Stimulated activated CD8-positive, alpha-beta memory T cell treated with anti-CD3 and anti-CD28 coated beads, Interleukin-12 subunit alpha, Interleukin-12 subunit beta, amount 100 ng/mL, for 24 hours (primary cell): ENCODE data around the gene GLUL.
"Not testable (repeated sequence)": the region's sequence is repeated elsewhere in the genome, so short reads cannot be mapped to it uniquely, and the experiment has no call there.

ENCODE experiments used
- DNase-seq: peaks from one replicate; pipeline ENCODE4 v3.0.0-alpha.2; 2020; ENCODE audit errors: extremely low read depth

The GLUL gene

DNA sequence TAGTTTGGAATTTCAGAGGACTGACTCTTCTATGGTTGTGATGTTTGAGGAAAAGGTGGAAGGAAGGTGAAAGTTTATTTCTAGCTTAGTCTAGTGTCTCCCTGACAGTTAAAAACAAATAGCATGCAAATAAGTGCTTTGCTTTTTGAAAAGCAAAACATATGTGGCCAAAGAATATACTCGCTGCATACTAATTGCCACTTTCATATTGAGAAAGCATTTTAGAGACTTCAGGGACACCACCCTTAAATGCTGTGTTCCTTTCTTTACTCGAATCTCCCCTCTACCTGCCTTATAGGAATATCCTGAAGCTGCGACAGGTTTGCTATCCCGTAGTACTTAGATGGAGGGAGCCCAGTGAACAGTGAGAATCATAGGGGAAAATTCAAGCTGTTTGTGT lies 23.2 kb downstream of the GLUL start:
- DNase-seq, result no peak

DNA sequence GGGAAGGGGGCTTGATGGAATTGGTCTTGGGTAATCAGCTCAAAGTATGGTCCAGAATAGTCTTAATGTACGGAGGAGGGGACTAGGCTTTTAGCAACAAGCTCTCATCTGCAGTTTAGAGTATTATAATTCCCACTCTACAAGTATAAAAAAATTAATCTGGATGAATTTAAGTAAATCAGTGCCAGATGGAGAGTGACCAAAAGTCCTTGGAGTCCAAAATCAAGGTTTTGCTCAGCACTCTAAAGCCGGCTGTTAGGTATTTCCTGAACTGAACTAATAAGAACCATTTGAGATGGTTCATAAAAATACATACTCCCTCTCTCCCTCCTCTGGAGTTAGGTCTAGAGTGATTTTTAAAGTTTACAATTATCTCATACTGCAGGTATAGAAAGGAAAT lies 23.7 kb downstream of the GLUL start:
- no peak for DNase-seq

DNA sequence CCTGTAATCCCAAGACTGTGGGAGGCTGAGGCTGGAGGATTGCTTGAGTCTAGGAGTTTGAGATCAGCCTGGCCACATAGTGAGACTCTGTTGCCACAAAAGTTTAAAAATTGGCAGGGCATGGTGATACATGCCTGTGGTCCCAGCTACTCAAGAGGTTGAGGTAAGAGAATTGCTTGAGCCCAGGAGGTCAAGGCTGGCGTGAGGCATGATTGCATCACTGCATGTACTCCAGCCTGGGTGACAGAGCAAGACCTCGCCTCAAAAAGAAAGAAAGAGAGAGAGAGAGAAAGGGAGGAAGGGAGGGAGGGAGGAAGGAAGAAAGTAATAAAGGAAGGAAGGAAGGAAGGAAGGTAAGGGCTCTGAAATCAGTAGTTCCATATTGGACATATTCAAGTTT lies 25.0 kb downstream of the GLUL start:
- no peak for DNase-seq

DNA sequence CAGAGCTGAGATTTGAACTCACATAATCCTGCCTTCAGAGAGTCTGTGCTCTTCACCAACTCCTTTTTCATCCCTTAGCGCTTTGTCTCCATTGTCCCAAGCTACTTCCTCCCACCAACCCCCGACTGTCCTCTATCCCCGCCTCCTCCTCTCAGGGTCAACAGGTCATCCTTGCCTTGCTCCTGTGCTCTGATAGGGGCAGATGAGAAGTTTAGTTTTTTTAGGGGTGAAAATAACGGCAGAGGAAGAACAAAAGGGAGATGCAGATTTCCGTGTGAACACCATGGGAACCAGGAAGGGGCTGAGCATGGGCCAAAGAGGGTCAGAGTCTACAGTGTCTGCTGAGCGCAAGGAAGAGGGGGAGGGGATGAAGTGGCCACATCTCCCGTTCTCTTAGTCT lies 31.9 kb downstream of the GLUL start:
- no peak for DNase-seq

DNA sequence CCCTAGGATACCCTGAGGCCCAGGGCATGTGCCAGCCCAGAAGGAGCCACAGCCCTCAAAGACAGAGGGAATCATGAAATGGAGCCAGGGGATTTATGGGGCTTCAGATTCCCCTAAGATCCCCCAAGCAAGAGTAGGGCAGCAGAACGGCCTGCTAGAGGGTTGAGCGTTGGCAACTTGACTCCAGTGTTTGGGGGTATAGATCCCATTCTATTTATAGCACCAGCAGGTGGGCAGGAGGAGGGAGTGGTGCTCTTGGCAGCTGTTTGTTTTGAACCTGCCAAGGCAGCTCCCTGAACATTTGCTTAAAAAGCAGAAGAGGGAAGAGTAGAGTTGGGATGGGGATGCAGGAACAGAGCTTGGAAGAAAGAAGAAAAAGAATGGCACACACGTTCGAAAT lies 33.7 kb downstream of the GLUL start:
- DNase-seq, result no peak

DNA sequence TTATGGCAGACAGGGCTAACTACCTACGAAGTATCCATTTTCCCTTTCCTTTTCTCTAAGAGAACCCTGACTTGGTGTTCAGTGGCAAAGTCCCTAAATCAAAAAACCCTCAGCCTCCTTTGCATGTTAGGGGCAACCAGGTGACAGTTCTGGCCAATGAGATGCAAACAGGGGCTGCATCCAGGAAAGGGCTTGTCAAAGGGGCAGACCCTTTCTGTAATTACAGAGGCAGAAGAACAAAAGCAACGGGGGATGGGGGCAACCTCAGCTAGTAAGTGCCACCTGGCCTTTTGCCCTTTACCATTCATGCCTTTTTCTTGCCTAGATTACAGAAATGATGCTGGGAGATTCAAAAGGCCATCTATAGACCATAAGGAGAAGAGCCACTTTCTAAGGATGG lies 34.4 kb downstream of the GLUL start:
- DNase-seq, result no peak

DNA sequence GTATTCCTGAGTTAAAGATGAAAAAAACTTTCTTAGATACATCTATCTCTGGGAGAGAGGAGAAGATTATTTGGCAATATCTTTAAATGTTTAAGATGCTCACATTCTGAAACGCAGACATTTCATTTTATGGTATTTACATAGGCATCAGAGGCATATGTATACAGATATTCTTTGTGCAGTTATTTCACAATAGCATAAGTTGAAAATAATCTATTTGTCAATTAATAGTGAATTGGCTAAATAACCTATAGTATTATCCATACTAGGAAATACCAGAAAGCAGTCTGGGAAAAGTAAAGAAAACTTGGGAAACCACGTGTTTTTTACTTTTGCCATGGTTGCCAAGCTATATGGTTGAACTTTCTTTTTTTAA lies 35.9 kb downstream of the GLUL start:
- DNase-seq, result no peak

DNA sequence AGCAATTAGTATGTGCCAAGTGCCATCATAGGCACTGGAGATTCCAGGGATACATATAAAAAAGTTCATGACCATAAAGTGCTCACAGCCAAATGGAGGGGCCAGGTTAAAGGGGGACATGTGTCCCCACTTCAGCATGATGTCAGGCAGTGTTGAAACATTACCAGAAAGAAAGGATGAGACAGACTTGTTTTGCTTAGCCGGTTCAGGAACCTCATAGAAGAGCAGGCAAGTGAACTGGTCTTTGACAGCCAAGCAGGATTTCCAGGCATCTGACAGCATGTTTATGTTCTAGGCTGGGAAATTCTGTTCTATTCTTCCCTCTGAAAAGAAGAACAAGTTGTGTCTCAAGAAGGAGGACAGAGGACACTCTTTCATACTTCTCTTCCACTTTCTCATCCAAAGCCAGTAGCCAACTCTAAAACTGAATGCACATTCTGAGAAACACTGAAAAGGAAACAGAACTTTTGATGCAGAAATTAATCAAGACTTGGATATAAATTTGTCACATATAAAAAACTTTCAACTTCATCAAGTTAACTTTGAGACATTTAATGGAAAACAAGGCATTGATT lies 39.7 kb downstream of the GLUL start:
- DNase-seq, result no peak

DNA sequence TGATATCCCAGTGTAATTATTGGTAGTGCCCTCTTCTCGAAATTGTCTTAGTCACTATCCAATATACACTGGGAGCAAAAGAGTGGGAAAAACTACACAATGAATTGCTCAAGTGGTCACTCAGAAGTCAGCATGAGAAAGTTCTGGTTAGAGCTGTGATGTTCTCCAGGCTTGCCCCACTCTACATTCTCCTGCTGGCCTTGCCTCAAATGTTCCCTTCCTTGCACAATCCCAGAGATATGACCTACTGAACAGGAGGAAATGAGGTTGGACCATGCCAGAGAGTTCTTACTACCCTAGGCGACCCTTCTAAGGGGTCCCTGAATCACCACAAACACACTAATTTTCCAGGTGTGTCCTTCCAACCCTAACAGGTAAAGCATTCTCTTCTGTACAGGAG lies 40.8 kb downstream of the GLUL start:
- no peak for DNase-seq

DNA sequence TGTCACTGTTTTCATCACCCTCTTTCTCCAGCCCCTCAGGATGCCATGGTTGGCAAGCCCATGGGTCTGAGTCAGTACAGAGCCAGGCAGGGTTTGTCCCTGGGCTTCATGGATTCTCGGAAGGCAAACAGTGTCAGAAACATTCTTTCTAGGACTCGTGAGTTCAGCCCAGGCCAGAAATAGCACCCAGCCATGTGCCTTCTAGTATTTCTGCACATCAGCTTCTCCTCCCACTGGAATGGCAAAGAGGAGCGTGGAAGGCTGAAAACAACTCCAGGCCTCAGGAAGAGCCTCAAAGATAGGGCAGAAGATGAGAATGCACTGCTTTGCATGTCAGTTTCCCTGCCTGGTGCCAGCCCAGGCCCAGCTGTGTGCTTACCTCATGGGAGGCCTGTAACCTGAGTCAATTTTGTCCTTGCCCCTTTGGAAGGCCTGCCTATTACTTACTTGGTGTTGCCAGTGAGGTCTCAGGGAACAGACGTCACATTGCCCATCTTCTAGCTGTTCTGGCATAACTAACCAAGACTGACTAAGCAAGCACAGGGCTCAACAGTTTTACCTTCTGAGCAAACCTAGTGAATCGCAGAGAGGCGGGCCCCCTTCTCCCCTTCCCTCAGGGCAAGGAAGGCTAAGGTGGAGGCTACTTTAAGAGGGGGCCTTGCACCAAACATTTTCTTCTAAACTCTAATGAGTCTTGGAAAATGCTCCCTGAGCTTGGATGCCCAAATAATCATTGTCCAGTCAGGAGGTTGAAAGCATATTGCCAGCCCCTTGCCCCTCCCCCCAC lies 42.4 kb downstream of the GLUL start:
- no peak for DNase-seq

DNA sequence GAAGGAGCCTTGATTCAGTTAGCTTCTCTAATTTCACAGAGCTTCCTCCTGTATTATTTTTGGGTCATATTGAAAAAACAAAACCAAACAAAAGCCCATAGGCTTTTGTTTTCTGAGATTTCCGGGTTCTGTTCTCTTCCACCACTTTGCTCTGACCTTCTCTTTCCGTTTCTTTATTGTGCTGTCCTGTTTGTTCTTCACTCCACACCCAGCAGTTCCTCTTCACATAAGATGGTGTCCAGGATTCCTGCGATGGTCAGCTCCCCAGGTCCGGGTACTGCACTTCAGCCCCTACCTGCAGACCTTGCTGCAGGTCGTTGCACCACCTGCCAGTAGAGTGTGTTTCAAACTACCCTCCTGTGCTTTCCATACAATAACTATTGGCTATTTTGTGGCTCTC lies 44.6 kb downstream of the GLUL start:
- DNase-seq, result no peak

DNA sequence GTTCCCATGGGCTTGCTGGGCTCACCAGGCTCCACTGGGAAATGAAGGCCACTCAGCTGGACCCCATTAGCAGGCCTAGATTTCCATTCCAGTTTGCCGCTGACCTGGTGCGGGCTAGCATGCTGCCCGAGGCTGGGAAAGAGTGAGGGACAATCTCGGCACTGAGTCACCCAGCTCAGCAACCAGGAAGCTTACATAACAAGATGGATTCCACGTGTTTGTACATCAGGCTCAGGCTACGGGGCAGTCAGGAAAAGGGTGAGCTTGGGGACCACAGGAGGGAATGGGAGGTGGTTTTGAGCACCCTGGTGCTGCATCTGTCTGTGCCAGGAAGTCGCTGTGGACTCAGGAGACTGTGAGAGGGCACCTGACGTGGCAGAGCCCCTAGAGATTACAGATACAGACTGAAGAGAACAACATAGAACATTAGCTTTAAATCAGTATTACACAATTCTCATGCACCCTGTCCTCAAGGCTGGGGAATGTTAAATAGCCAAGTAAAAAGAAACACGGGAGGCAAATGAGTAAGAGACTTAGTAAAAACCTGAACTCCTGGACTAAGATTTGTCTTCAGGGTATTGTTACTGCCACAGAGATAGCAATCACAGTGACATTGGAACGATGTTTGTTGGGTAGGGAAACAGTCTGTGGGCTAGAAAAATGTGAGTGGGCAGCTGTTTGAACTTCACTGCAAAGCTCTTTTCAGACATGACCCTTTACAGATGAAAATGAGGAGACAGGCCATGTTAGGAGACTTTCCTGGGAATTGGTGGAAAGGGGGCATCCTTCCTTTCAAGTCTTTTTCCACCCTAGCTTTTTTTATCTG lies 51.1 kb downstream of the GLUL start:
- DNase-seq, result no peak

DNA sequence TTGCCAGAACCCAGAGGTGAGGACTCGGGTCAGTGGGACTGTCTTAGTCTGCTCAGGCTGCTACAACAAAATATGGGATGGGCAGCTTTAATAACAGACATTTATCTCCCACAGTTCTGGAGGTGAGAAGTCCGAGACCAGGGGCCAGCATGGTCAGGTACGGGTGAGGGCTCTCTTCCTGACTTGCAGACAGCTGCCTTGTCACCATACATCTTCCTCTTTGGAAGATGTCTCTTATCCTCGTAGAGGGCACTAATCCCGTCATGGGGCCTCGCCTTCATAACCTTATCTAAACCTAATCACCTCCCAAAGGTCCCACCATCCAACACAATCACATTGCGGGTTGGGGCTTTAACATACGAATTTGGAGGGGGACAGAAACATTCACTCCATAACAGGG lies 51.9 kb downstream of the GLUL start:
- DNase-seq, result no peak

DNA sequence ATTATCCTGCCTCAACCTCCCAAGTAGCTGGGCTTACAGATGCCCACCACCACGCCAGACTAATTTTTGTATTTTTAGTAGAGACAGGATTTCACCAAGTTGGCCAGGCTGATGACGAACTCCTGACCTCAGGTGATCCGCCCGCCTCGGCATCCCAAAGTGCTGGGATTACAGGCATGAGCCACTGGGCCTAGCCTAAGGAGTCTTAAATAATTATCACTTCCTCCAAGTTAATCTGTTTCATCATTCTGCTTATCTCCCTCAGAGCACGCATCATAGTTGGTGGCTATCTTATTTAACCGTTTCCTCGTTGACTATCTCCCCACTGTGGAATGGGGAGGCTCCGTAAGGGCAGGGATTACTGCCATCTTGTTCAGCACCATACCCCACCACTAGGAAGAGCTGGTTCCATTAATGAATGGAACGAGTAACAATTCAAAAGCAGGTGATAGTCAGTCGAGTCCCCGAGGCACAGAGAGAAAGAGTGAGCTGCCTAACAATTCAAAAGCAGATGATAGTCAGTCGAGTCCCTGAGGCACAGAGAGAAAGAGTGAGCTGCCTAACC lies 52.7 kb downstream of the GLUL start:
- DNase-seq, result no peak

DNA sequence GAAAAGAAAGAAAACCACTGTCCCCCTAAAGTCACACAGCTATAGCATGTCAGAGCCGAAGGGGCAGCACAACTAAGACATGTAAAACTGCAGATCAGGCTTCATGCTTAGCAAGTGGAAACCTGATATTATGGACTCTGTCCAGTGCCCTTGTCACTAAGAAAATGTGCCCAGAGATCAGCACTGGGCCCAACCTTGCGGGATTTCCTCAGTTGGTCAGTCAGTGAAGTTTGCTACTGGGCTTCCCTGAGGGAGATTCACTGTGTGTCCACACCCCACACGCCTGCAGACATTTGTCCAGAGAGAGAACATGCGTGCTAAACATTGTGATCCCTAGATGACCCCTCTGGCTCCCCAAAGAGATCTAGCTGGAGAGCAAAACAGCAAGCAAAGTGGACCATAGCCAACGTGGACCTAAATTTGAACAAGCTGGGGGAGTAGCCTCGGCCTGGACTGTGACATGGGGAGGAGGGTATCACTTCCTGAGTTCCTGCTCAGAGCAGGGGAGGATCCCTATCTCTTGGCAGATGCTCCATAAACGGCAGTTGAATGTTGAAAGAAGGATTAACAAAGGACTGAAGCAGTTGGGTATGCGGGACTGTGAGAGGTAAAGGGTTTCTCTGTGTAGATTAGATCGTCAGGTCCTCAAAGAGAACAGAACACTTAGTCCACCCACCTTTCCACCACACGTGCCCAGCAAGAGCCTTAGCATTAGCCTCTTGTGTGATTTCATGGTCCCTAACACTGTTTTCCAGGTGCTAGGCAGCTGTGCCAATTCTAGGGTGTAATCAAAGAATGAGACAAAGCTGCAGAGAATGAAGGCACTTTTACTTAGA lies 53.6 kb downstream of the GLUL start:
- DNase-seq, result no peak

DNA sequence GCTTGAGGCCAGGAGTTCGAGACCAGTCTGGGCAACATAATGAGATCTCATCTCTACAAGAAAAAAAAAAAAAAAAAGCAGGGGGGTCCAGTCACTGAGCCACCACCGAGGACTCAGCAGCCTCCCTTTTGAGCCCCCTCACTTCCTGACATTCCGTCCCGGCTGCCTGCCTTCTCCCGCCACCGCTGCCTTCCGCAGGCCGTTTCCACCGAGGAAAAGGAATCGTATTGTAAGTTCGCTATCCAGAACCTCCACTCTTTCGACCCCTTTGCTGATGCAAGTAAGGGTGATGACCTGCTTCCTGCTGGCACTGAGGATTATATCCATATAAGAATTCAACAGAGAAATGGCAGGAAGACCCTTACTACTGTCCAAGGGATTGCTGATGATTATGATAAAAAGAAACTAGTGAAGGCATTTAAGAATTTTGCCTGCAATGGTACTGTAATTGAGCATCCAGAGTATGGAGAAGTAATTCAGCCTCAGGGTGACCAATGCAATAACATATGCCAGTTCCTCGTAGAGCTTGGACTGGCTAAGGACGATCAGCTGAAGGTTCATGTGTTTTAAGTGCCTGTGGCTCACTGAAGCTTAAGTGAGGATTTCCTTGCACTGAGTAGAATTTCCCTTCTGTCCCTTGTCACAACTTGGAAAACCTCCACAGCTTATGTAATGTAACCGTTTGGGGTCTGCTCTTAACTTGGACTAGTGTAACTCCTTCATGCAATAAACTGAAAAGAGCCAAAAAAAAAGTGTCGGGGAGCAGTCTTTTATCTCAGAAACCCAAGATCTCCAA lies 55.6 kb downstream of the GLUL start:
- DNase-seq, result no peak

DNA sequence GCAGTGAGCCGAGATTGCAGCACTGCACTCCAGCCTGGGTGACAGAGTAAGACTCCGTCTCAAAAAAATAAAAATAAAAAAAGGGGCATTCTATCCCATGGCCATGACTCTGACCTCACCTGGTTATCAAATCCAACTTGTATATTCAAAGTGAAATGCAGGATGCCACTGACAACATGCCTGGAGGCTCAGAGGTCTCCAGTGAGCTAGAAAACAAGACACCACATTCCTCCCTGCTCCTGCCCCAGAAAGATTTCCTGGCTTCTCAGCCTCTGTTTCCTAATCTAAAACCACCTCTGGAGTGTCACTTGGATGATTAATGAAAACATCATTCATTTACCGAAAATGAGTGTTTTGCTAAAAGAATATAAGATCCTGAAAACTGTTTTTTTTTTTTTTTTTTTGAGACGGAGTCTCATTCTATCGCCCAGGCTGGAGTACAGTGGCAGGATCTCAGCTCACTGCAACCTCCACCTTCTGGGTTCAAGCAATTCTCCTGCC lies 58.5 kb downstream of the GLUL start:
- DNase-seq, result not testable (repeated sequence)

DNA sequence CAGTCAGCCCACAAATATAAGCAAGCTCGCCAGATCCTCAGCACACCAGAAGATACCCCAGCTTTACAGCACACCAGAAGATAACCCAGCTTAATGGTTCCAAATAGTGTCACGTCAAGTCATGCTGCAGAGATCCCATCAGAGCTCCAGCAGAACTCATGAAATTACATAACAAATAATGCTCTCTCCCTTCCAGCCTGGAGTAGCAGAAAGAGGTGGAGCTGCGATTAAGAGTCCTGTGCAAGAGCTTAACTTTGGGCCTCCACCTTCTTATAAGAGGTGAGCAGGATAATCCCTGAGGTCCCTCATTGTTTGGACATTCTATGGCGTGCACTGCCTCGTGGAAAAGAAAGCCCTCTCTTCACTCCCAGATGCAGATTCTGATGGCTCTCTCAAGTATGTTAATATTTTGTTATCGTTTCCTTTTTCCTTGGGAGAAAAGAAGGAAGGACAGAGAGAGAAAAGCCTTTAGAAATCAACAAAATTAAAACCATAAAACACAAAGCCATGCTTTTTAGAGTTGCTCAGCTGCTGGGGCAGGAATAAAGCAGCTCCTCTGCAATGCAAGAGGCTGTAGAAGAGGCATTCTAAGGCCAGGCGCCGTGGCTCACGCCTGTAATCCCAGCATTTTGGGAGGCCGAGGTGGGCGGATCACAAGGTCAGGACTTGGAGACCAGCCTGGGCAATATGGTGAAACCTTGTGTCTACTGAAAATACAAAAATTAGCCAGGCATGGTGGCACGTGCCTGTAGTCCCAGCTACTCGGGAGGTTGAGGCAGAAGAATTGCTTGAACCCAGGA lies 59.1 kb downstream of the GLUL start:
- DNase-seq, result no peak
